ENCODE data around the gene JMJD1C.

The JMJD1C gene

DNA sequence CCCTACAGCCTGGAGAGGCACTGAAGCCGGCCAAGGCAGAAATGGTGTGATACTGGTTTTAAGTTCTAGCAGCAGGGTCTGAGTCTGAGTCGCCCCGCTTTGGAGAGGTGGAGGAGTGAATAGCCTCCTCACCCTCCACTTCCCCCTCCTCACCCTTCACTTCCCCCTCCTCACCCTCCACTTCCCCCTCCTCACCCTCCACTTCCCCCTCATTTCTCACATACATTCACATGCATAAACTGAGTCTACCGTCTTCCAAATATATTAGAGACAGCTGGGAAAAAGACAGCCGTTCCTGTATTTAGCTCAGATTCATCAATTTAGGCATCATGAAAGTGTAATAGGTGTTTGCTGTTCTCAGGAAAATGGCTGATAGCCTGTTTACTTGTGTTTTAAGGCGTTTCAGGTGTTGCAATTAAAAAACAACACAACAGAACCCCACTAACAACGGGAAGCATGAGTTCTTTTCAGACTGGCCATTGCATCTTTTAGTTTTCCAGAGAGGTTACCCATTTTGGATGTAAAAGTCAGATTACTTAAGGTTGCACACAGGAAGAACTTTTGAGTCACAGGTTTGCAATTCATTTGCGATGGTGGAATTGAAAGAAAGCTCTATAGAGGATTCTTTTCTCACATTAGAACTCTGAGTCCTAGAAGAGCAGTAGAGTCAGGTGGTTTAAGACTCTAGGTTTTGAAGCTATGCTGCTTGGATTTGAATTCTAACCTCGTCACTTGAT lies 331.8 kb downstream of the JMJD1C start:
- DNase-seq (ENCODE audit: low read depth) = peak; percentile 73

DNA sequence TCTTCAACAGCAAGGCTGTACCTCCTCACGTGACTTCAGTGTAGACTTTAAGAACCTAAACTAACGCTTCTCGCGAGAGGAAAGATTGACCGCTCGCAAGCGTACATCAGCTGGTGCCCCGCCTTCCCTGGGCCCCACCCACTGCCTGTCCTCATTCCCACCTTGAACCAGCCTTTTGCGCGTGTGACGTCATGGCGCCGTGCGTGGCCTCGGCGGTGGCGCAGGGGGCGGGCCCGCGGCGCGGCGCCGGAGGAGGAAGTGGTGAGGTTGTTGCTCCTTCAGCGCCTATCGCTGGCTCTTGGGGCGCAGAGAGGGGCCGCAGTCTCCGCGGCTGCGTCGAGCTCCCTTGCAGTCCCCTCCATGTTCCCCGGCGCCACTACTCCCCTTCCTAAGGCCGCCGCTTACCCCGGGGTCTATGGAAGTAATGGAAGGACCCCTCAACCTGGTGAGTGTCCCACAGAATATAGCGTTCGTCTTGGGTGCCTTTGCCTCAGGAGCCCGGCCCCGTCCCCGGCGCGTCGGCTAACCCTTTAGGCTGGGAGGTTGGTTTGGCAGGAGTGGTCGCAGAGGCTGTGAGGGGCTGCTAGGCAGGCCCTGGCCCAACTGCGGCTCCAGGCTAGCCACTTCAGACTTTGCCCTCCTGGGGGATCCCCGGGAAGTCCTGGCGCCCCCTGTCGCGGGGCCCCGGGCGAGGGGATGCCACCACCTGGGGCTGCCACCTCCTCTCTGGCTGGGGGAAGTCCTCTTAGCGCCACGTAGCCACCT lies 332.5 kb downstream of the JMJD1C start, which contains the start of gene NRBF2:
Gene NRBF2, plus strand, starts transcription at position 273 of the 765 bp plus-strand sequence. Its CDS starts 143 bp downstream, at position 416.
- DNase-seq (ENCODE audit: low read depth) = peak; percentile 99

DNA sequence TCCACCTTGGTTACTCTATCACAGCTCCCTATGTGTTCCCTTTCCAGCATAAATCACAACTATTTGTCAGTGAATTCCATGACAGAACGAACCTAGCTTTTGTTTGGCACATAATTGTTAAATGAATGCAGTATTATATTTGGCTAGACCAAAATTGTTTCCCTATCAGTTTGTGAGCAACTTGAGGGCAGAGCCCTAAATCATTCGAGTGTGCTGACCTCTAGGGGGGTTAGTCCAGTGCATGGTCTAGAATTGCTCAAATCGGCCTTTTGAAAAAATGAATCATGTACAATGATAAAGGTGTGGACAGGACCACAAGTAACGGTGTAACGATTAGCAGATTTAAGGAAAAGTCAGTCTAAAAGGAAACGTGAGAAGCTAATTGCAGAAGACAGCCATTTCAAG lies 333.1 kb downstream of the JMJD1C start:
- DNase-seq (ENCODE audit: low read depth) = no peak

DNA sequence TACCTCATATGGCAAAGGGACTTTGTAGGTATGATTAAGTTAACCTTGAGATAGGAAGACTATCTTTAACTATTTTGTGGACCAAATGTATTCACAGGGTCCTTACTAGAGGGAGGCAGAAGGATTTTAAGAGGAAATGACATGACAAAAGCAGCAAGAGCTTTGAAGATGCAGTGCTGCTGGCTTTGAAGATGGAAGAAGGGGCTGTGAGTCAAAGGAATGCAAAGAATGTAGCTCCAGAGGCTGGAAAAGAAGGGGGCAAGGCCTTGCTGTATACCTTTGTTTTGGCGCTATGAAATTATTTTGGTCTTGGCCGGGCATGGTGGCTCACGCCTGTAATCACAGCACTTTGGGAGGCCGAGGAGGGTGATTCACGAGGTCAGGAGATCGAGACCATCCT lies 335.9 kb downstream of the JMJD1C start:
- no peak for DNase-seq (ENCODE audit: low read depth)

DNA sequence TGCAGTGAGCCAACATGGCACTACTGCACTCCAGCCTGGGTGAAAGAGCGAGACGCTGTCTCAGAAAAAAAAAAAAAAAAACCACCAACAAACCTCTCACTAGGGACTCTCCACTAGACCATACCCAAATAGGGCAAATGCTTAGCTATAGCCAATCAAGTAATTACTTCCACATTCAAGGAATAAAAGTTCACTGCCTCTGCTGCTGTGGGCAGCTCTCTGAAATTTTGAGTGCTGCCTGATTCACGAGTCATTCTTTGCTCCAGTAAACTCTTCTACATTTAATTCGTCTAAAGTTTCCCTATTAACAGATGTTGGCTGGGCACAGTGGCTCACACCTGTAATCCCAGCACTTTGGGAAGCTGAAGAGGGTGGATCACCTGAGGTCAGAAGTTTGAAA lies 337.3 kb downstream of the JMJD1C start:
- peak; percentile 34 for DNase-seq (ENCODE audit: low read depth)

DNA sequence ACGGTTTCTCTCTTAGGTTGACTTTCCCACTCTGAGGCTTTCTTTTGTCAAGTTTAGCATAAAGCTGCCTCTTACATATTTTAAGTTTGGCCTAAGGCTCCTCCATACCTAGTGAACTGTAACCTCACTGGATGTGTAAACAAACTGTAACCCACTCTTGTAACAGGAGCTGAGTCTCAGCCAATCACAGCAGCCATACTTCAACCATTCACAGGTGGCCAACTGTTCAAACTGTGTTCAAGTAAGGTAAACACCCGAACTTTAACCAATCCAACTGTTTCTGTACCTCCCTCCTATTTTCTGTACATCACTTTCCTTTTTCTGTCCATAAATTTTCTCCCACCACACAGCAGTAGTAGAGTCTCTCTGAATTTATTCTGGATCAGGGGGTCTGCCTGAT lies 340.3 kb downstream of the JMJD1C start:
- no peak for DNase-seq (ENCODE audit: low read depth)

DNA sequence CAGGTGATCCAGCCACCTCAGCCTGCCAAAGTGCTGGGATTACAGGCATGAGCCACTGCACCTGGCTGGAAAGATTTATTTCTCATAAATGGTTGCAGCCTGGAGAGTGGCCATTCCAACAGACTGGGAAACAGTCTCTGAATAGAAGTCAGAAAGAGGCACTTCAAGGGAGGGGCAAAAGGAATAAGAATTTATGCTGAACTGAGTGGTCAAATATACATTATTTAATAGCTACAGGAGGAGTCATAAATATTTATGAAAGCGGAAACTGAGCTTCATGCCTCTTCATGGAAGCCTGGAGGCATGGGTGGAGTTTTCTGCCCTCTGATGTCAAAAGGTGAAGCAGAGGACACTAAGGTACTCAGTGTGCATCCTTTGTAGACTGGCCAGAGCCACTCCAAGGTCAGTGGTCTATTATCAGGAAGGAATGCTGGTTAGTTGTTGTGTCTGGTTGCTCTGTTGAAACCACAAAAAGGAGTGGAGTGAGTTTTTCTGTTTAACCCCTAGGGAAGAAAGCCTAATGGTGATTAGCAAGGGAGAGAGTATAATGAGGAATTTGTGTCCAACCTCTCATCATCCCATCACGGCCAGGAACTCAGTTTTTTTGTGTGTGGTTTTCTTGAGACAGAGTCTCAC lies 341.9 kb downstream of the JMJD1C start:
- peak; percentile 32 for DNase-seq (ENCODE audit: low read depth)

DNA sequence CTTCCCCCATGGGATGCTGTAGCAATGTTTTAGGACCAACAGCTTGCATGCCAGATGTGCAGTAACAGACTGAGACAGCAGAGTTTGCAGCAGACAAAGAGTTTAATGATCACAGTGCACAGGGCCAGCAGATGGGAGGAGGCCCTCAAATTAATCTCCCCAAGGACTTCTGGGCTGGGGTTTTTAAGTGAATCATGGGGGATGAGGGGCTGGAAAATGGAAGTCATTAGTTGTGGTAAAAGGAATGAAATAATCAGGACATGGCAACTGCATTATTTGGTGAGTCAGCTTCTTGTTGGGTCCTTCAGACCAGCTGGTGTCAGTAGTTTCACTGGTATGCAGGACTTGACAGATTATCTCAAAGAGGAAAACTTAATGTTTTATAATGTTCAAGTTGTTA lies 345.2 kb downstream of the JMJD1C start:
- DNase-seq (ENCODE audit: low read depth) = peak; percentile 76

DNA sequence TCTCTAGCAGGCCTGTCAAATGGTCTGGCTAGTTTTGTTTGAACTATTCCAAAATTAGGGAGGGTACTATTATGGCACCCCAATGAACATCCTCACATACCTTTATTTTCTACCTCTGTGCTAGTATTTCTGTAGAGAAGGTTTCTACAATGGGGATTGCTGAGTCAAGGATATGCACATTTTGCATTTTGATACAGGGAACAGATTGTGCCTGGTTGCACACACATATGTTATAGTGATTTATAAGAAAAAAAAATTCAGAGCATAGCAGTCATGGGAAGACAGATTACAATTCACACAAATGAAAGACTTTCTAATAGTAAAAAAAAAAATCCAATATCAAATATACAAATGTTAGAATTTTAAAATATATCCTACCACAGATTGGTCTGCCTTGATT lies 346.7 kb downstream of the JMJD1C start:
- DNase-seq (ENCODE audit: low read depth) = no peak

All from iris pigment epithelial cell (primary cell).